HG02943 (cell line): ENCODE measurements around the gene DST.
"Not testable (repeated sequence)": the region's sequence is repeated elsewhere in the genome, so short reads cannot be mapped to it uniquely, and the experiment has no call there.

ENCODE experiments used
- ATAC-seq: cut with Tn5 transposase; IDR thresholded peaks from one replicate; pipeline ENCODE4 v1.9.1; 2021; ENCODE audit warnings: mild to moderate bottlenecking, low read depth, moderate library complexity; ENCODE audit not compliant: unreplicated experiment

DST gene

DNA sequence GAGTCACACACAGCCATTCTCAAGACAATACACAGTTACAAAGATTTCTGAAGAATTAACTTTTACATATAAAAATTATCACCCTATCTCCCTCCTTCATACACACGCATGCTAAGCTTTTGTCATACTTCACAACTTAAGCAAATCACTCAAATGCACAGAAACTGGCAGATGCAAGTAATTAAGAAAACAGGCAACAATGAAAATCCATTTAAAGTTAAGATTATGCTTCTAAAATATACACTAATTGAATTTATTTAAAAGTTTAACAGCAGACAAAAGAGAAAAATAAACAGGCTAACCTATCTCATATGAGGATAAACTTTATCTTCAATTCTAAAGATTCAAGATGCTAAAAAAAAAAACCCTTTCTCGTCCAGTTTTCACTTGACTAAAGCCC, 68.4 kb downstream of the DST start:
- ATAC-seq = no peak

DNA sequence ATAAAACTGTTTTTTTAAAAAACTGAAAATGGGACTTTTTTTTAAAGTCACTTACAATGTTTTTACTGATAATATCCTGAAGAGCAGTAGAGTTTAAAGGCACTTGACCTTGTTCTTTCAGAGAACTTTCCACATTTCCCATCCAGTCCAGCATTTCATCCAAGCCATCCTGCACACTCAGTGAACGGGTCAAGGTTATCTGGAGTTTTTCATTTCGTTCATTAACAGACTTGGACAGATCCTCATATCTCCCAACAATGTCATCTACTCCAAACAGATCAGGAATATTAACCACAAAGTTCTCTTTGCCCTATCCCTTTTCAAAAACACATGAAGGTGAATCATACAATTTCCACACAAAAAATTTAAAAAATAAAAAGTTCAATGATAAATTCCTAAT, 69.1 kb downstream of the DST start:
- ATAC-seq = no peak

DNA sequence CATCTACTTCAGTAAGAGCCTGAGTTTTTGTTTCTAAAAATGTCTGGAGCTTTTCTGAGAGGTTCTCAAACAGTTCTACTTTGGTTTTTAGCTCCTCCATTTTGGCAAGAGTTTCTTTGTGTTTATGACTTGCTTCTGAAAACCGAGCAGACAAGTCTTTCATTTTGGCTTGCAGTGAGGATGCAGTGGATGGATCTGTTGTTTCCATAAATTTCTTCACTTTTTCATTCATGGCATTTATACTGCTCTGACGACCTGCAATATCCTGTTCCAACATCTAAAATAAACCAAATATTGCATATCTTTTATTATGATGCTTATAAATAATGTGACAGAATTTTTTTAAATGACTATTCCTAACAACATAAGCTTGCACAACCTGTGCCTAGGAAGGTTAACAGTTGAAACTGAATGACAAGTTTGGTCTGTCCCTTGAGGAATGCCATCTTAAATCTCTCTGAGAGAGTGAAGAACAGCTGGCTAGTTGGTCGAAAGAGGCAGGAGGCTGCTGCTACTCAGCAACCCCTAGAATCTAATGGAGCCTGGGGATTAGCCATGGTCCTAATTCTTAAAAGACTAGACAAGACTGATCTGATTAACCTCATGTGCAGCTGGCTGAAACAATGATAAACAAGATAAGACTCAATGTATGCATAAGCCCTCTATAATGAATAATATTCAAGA, 69.8 kb downstream of the DST start:
- no peak for ATAC-seq

DNA sequence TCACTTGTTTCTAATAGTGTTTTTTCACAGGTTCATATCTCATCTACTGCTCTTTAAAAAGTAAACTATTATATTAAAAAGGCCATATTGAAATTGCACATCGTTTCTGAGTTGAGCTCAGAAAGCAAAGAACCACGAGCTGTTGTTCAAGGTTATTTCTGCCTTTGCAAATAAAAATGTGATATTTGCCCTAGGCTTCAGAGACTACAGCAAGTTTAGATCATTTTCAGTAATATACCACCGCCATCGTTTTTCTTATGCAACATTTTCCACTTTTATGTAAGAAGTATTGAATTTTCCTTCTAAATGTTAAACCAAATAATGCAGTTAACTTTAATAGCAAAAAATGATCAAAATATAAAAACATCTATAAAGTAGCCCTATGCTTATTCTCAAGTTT, 71.1 kb downstream of the DST start:
- ATAC-seq = no peak

DNA sequence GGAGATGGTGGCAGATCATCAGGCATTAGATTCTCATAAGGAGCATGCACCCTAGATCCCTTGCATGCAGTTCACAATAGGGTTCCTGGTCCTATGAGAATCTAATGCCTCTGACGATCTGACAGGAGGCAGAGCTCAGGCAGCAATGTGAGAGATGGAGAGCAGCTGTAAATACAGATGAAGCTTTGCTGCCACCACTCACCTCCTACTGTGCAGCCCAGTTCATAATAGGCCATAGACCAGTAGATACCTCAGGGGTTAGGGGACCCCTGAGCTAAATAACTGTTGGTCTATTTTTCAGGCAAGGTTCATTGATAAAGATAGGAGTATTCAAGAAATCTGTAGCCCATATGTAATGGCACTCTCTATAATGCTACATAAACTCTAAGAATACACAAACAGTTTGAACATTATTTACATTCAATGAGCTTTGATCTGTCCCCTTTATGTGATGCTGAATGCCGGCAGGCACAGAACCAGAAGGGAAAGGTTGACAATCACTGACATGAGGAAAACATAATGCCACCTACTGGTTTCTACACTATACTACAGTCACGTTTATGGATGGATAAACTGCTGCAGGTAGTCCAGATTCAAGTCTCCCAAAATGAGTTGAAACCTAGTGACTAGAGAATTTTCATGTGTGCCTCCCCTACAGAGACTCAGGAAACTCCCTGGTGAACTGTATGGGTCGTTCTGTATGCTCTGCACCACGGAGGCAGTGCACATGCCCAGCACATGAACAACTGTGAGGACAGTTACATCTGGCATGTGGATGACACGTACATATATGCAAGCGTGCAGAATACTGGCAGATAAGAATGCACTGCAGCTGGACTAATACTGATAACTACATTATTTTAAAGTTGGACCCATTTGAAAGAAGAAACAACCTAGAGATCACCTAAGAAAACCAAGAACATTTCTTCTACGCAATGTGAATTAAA, 72.0 kb downstream of the DST start:
- no peak for ATAC-seq

DNA sequence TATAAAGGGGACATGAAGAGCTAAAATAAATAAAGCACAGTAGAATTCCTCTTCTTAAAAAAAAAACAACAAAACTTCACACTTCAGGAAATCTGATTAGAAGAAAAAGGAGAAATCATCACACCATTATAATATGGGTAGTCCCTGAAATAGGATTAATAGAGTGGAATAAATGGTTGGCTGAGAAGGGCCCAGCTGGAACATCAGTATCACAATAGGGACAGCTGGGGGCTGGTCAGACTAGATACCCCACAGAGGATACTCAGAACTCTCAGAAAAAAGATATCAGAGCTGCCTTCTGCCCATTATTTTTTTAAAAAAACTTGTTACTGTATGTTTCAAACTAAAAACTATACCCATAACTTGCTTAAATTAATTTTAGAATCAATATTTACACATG, 75.2 kb downstream of the DST start:
- ATAC-seq = no peak

DNA sequence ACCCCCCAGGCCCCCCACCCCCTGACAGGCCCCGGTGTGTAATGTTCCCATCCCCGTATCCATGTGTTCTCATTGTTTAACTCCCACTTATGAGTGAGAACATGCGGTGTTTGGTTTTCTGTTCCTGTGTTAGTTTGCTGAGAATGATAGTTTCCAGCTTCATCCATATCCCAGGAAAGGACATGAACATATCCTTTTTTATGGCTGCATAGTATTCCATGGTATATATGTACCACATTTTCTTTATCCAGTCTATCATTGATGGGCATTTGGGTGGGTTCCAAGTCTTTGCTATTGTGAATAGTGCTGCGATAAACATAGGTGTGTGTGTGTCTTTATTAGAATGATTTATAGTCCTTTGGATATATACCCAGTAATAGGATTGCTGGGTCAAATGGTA, 80.0 kb downstream of the DST start:
- not testable (repeated sequence) for ATAC-seq

DNA sequence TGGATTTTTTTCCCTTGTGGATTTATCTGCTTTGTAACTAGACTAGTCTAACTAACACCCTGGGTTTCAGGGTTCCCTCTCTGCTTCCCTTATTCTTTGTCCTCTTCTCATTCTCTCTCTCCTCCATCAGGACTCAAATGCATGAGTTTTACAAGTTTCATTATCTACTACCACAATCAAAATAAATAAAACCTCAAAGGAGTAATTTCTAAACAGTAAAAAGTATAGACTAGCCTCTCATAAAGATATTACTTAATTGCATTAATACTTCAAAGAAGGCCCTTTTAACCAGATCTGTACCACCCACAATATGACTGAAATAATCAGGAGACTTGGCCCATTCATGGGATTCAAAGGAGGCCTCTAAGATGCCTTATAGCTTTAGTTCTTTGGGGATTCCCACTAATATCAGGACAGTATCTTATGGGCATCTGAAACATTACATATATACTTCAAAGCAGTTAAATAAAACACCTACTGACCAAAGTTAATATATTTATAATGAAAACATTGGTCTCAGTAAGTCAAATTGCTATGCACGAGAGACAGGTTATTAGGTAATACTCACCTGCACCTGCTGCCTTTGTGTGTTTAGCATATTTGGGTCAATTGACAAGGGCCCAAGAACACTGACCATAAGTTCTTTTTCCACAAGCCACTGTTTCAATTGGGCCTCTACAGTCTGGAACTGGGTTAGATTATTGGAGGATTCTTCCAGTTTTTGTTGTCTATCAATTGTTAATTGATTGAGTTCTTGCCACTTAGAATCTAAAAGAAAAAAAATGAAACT, 85.7 kb downstream of the DST start:
- no peak for ATAC-seq

DNA sequence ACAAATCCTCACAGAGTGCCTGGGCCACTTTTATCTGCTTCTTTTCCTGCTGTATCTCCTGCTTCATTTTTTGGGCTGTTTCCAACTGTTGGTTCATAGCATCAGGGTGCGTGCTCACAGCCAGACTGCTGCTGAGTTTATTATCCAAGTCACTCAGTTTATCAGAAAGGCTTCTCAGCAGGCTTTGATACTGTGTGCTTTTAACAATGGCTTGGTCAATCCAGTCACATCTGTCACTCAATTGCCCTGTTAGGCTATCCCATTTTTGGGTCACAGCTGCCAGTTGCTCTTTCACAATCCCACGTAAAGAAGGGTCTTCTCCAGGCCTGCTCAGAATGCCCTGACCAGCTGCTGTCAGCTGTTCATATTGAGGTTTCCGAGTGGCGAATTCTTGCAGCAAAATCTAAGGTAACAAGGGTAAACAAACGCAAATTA, 87.2 kb downstream of the DST start:
- no peak for ATAC-seq

DNA sequence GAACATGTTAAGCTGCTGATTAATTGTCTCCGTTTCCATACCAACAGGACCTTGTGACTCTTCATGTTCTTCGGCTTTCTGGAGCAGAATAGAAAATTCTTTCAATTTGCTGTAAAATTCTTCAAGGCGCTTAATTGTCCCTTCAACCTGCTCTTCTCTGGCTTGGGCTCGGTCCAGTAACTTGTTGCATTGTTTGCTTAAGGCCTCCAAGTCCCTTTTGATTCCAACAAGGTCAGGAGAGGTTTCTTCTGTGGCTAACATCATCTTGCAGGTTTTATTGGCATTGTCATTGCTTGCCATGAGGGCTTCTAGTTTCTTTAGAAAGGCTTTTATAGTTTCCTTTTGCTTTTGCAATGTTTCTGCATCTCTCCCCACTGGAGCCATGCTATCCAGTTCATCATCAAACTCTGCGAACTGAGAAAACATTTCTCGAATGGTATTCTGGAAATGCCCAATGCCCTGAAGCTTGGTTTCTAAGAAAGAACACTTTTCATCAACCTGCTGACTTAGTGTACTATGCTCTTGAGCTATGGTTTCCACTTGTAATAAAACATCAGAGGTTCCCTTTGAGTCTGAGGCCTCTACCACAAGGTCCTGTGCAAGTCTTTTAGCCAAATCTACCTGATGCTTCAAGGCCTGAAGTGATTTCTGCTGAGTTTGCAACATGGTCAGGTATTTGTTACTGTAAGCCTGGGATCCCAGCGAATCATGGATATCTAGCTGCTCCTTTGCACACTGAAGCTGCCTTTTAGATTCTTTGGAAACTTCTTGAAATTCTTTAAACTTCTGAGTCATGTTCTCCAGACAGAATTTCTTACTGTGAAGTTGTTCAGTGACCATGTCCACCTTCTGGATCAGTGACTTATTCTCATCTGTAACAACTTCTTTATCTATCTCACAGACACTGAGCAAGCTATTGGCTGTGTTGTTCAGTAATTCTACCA, 90.2 kb downstream of the DST start:
- no peak for ATAC-seq

DNA sequence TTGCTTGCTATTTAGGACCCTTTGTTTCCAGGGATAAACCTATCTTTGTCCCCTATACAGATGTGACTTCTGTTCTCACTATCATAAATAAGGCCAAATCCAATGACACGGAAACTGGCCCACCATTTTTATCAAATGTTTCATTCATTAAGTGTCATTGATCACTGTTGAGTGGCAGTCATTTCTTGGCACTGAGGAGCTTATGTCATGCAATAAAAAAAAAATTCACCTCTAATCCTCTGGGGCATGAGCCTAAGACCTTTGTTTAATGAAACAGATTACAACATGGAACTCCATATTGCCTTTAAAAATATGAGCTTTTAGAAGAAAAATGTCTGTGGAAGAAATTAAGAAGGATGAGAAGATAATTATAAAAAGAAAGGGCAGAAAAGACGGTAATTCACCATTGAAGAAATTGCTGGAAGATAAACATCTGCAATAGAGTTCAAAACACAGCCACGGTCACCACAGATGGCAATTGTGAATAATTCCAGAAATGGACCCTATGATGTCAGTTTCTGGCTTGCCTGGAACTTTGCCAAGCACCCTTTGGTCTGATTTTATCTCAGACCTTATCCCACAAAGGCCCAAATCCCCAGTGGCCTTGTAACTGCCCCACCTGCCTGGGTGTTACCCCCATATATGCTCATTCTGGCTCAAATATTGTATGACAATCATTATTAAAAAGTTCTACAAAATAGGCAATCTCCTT, 91.1 kb downstream of the DST start:
- ATAC-seq = no peak

DNA sequence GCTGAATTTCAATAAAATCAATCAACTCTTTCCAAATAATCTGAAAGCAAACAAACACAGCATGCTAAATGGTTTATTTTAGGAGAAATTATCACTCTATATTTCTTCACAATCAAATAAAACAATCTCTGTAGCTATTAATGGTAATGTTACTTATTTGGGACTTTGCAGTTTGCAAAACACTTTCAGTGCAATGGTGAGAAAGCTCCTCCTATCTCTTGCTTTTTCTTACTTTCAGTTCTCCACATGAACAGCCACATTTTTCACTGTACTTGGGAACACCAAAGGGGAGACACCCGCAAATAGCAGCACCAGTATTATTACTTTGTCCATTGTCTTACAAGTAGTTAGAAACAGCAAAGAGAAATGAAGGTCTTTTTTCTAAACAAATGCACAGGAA, 92.4 kb downstream of the DST start:
- ATAC-seq = no peak

DNA sequence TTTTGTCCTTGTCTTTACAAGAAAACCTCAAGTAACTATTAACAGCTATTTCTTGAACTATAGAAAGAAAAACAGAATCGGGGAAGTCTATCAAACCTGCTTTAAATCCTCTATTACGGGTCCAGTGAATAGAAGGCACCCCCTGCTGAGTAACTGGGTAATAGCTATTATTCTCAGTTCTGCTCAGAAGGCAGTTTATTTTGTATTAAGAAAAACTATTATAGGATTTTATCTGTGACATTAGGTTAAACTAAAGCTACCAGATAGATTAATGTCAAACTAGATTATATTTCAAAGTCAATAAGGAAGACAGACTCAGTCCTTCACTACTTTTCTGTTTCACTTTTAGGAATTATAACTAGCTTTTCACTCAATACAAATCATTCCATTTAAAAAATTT, 93.7 kb downstream of the DST start:
- ATAC-seq = no peak

DNA sequence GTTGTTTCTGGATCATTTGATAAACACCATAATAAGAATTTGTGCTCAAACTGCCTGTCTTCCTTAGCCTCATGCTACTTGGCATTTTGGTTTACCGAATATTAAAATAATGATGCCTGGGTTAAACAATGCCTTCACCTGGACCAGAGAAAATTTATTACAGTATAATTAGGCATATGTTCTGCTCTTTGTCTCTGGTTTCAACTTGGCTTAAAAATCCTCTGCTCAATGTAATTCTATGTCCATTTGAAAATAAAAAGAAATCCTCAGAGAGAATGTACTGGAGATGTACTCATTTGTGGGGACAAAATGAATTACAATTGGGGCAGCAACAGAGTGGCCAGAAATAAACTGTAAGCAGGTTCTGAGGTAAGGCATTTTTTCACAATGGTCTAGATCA, 95.0 kb downstream of the DST start:
- ATAC-seq = no peak

DNA sequence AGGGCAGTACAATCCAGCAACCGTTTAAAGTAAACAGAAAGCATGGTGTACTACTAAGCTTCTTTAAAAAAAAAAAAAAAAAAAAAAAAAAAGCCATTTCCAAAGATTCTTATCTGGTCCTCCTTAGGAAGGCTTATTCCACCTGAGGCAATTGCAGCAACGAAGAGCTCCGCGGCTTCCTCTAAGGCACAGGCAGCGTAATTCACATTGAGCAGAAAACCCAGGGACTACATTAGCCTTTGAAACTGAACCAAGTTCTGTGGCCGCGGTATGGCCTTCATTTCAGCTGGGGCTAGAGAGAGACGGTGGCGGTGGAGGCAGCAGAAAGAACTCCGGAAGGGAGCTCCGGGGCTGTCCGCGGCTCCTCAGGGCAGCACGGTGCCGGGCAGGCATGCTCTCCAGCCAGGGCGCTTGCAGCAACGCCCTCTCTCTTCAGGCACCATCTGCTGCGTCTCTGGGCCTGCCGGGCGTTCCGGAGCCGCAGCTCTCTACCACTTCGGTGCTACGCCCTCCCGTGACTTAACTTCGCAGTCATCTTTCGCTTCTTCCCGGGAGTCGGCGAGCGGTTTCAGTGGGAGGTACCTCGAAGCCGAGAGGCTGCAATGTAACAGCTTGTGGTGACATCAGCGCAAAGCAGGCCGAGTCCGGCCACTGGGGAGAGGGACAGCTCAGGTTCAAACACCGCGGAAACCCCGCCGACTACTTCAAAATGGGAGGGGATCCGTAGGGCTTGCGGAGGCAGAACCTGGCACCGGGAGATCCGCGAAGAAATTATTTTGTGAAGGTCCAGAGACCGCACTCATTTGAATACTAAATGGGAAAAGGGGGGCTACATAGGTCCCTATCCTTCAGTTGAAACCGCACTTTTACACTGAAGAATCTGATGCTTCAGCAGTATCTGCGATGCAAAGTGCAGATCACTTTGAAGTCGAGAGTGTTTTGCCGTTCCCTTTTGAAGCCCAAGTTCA, 100.0 kb downstream of the DST start:
- peak; percentile 93 for ATAC-seq

DNA sequence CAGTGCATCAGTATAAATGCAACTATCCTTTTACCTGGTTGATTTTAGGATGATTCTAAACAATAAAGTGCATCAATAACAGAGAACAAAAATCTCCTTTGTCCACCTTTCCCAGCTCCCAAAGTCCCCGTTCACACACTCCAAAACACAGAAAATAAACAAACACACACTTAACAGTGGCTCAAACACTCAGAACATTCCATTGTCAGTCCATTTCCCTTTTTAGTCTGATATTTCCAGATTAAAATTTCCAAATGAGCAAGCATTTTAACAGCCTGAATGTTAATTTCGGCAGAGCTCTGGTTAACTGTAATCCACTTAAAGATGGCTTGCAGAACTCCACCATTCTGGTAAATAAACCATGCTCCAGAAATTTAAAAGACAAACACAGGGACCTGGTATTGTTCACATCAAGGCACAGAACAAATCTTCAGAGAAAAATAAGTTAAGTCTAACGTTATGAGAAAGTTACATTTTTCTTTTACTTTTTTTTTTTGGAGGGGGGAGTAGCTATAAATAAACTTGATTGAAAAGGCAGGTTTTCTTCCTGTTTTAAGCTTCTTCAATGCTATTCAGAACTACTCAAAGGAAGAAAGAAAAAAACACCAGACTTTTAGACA, 100.8 kb downstream of the DST start:
- no peak for ATAC-seq

DNA sequence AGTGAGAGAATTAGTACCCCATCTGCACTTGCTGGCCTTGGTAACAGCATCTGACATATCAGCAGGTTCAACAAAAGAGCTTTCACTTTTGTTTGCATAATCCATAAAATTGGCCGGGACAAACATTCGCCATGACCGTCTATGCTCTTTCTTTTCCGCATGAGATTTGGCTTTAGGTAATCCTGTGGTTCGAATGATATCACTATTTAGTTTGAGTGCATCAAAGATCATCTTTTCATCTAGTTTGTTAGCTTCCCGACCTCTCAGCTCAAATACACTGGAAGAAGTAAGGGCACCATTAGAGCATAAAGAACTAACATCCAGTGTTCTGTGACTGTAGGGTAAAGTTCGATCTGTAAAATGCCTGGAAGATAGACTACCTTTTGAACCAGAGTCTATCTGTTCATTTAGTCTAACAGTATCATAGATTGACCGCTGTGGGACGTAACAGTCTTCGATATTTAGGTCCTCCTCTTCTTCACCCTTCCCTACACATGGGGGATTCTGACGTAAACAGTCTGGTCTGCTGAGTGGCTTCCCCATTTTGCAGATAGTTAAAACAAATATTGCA, 101.6 kb downstream of the DST start:
- ATAC-seq = no peak
